GM21825 (cell line): ENCODE results near the gene PRDM2.

Experiments
- ATAC-seq: cut with Tn5 transposase; IDR thresholded peaks from one replicate; pipeline ENCODE4 v1.9.1; 2021; ENCODE audit warnings: mild to moderate bottlenecking, moderate library complexity; ENCODE audit not compliant: unreplicated experiment

The PRDM2 gene

DNA sequence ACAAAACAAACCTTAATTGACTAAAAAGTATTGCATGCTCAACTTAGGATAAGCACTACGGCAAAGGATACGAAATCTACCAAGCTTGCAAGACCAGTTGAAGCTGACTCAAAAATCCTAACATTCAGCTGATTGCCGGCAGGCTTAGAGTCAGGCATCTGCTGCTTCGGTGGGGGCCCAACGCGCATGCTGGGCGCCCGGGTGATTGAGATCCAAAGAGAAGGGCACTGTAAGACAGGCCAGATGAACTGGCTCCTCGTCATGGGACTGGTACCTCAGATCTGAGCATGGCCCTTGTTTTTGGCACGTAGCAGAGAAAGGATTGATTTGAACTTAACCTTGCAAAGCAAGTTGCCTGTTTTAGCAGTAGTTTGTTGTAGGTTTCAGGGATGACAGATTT, 86.6 kb downstream of the PRDM2 start:
- no peak for ATAC-seq

DNA sequence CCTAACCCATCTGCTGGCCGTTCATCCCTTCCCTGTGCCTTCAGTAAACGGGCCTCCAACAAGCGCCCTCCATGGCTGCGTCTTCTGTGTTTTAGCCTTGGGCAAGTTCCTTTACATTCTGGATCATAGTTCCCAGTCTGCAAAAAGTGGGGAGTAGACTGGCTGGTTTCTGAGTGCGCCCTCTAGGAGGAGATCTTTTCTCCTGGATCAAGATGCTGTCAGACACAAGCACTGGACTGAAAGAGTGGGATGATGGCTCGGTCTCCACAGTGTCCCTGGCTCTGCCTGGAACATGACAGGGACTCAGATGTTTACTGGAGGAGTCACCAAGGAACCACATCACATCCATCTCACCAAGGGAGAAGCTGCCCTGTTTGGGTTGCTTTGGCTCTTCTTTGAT, 88.8 kb downstream of the PRDM2 start:
- ATAC-seq: no peak

- ATAC-seq: no peak
Observed at GRCh38 chr1:13790290-13791030, 90.5 kb downstream of the PRDM2 start.

- ATAC-seq: no peak
Observed at GRCh38 chr1:13792419-13792818, 92.4 kb downstream of the PRDM2 start.

DNA sequence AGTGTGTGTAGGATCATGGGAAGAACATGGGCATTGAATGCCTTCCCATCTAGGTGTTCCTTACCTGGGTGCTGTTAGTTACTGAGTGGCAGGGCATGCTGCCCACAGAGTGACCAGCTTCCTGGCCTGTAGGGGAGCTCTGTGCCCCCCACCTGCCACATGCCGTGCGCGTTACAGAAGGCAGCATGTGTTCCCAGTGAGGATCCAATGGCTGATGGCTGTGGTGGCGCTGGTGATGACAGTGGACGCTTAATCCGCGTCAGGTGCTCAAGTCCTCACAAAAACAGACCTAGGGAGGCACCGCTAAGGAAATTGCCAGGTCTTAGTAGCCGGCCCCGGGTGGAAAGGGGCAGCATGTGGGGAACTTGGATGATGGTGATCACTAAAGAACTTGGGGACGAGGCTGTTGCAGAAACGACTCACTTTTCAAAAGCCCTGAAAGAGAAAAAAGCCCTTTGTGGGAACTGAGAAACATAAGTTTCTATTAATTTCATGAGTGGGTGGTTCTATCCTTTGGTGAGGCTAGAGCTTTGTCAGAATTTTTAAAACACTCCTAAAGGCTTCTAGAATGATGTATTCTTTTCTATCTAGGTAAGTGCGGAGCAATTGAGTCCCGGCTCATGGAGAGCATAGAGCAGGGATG, 93.2 kb downstream of the PRDM2 start:
- no peak for ATAC-seq

DNA sequence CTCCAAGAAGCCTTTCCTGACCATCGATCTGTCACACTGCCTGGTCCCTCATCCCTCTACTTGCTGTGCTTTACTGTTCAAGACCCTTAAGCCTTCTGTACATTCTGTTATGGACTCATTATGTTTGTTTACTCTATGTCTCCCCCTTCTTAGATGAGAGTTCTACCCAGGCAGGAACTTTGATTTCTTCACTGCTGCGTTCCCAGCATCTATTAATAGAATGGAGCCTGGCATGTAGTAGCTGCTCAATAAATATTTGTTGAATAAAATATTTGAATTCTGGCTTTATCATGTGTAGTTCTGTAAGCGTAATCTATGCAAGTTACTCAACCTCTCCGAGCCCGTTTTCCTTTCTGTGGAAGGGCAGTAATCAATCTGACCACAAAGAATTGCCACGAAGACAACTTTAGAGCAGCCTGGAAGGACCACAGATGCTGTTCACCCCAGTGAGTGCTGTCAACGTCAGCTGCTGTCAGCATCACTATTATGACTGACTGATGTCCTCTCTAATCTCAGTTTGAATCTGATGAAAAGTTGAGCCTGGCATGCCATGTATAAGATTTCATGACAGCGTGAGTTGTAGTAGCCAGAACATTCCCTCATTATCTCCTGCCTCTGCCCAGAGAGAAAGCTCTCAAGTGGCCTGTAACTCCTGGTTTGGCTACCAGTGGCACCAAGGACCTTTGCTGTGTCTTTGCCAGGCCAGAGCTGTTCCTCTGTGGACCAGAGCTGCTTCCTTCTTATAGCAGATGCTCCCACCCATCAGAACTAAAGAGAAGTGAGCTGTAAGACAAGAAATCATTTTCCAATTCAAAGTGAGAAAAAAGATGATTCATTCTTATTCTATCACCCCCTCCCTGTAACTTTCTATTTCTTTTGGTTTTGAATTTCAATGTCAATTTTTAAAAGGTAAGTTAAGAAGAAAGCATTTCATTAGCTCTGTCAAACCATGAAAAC, 94.5 kb downstream of the PRDM2 start:
- ATAC-seq: no peak

GRCh38 chr1:13797397-13797796, 97.4 kb downstream of the PRDM2 start:
- ATAC-seq: no peak

DNA sequence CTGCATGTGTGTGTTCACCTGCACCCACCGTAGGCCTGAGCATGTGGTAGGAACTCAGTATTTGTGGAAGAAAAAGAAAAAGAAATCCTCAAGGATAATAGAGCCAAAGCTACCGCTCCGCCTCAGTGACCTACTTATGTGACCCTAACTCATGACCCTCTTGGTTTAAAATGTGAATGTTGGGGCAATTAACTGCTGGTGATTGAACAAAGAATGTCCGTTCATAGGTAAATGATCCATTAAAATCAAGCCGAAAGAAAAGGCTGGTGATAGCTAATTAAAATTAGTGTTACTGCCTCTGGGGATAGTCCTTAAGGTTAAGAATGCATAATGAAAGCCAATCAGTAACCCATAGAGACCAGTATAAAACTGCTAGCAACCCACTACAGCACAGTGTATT, 98.1 kb downstream of the PRDM2 start:
- ATAC-seq: no peak

DNA sequence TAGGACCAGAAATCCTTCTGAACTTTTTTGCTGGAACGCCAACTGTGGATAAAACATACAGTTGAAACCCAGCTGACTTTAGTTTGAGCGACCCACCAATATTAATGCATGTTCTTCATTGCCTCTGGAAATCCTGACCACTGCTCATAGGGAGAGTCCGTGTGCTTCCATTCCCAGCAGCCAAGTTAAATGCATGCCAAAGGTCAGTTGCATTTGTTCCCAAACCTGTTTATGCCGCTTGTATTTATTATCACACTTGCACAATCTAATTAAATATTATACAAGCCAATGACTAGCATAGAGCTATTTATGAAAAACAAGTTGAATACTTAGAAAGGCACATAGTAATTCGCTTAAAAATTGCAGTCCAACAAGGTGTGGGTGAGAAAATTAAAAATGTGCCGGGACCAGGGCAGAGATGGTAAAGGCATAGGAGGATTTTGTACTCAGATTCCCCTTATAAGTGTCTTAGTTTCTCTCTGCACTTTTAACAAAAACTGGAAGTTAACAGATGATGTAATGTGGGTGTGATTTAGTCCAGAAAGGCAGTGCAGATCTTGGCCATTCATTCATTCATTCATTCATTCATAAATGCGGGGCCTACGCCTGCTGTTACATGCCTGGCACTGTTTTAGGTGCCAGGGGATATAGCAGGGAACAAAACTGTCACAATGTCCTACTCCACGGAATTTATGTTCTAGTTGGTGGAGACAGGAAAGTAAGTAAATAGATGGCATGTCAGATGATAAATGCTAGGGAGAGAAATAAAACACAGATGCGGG, 99.7 kb downstream of the PRDM2 start:
- ATAC-seq: no peak

- ATAC-seq: no peak
Observed at GRCh38 chr1:13801232-13801631, 101.2 kb downstream of the PRDM2 start.

DNA sequence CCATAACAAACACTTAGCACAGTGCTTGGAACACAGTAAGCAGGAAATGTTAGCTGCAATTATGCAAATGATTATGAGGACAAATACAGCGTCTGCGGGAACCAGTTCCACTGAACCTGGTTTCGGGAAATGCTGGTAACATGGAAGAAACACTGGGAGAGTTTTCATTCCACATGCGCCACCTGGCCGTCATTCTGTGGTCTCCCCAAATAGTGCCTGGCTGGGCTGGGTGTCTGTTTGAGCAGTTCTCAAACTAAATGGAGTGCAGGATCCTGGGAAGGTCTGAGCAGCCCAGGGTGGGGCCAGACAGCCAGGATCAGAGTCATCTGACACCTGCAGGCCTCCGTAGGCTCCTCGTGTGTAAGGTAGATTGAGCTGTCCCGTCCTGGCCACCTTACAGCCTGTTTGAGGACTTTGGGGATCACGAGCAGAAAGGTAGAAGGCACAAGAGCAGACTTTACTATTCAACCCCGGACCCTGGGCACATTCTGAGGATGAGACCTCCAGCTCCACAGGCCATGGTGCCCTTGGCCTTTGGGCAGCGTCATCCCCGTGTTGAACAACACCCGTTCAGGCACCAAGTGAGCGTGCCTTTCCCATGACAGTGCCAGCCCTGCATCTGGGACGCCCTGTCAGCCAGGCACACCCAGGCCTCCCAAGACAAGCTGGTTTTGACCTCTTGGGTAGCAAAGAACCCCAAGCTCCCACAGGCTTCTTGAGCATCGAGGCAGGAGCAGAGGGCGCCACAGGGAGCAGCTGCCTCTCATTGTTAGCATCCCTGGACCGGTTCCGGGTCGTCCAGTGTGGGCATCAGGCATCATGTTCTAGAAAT, 101.9 kb downstream of the PRDM2 start:
- no peak for ATAC-seq

- ATAC-seq: no peak
Observed at GRCh38 chr1:13802782-13803545, 103.0 kb downstream of the PRDM2 start.

- ATAC-seq: no peak
Observed at GRCh38 chr1:13803546-13804239, 103.7 kb downstream of the PRDM2 start.

GRCh38 chr1:13804240-13804633, 104.2 kb downstream of the PRDM2 start:
- ATAC-seq: no peak

- ATAC-seq: no peak
Observed at GRCh38 chr1:13805431-13805830, 105.4 kb downstream of the PRDM2 start.

GRCh38 chr1:13806108-13806507, 106.1 kb downstream of the PRDM2 start:
- ATAC-seq: no peak

DNA sequence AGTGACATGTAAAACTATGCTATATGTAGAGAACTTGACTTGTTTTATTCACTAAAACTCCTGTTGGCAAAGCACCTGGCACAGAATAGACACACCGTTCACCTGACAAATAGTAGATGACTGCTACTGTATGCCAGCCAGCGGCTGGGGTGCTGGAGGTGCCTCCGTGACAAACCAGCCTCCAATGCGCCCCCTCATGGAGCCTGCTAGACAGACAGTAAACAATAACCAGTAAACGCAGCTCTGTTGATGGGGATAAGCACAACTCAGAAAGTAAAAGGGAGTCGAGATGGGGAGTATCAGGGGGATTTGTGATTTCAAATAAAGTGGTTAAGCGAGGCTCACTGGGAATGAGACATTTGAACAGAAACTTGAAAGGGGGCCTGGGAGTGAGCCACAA, 107.2 kb downstream of the PRDM2 start:
- ATAC-seq: no peak

- ATAC-seq: no peak
Observed at GRCh38 chr1:13808729-13809131, 108.7 kb downstream of the PRDM2 start.
